Thoracic aorta (tissue), 2 donors: ENCODE results near the gene SLCO3A1. TPM values are rescaled to one million over a fixed set of nuclear protein-coding genes. Genes with fewer than 3 reads are reported as not detected.

Experiments
- ATAC-seq: fragments of 150-250 bp; one replicate; pipeline ENCODE4 v1.8.0; 2017; ENCODE audit warnings: low read depth; ENCODE audit not compliant: insufficient number of reproducible peaks, low FRiP score
- DNase-seq: peaks from one replicate; pipeline ENCODE4 v3.0.0-alpha.2; 2020; ENCODE audit warnings: low spot score
- H3K27ac ChIP-seq, 2 donors: fragments of 200-600 bp; sonication (generic); 1 replicate in 1 of 2; 2 replicates in 1 of 2; pipeline ENCODE4 v1.5.1; 2016; ENCODE audit warnings: mild to moderate bottlenecking in 2 of 2, moderate library complexity in 2 of 2
- H3K27me3 ChIP-seq: fragments of 200-600 bp; sonication (generic); replicated peaks from 2 replicates; pipeline ENCODE4 v1.6.0; 2016; ENCODE audit warnings: mild to moderate bottlenecking; ENCODE audit not compliant: insufficient read depth
- H3K36me3 ChIP-seq: fragments of 200-600 bp; sonication (generic); one replicate; pipeline ENCODE4 v1.5.1; 2016
- H3K4me1 ChIP-seq, 2 donors: fragments of 200-600 bp; sonication (generic); 1 replicate in 1 of 2; 2 replicates in 1 of 2; pipeline versions ENCODE4 v1.5.1 to v1.6.0; 2016; ENCODE audit warnings: low read depth in 2 of 2, mild to moderate bottlenecking in 1 of 2; ENCODE audit not compliant: control insufficient read depth in 1 of 2
- H3K4me3 ChIP-seq: fragments of 200-600 bp; sonication (generic); 2 replicates; pipeline ENCODE4 v1.5.1; 2016; ENCODE audit warnings: mild to moderate bottlenecking
- H3K9me3 ChIP-seq: fragments of 200-600 bp; sonication (generic); 2 replicates; pipeline ENCODE4 v1.5.1; 2016
- CTCF ChIP-seq: fragments of 200-600 bp; sonication (generic); IDR thresholded peaks from one replicate; pipeline ENCODE4 v1.5.1; 2019; ENCODE audit warnings: antibody characterized with exemption
- total RNA-seq, 2 donors: library from RNA; depleted of rRNA; stranded (reverse); fragments of >200 nt; gene quantifications; one replicate each; pipeline versions ENCODE4 v1.1.0 to v1.2.3, GENCODE V29; 2016

Gene SLCO3A1
- total RNA-seq, 2 donors from 2014 or later = 16.5 to 39.1 TPM

DNA sequence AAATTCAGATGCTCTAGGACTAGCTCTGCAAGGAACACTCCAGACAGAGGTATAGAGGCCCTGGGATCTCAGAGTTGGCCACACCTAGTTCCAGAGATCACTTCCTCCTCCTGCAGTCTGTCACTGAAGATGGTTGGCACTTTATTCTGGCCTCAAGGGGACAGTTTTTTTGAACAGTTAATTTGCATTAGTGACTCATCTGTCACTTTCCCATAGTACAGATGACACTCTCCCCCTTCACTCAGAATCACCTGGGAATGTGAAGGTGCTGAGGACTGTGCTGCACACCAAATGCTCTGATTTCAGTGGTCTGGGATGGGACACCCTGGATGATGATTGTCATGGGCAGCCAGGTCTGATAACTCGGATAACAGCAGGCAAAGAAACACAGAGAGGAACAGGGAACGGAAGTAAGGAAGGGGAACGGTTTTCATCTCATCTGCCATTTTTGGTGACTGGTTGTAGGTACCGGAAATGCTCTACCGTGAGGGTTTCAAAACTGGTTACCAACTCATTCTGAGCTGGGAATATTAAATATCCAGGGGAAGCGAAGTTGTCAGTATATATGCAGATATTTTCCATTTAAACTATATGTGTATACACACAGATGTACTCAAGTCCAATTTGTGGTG, 307.6 kb downstream of the SLCO3A1 start:
- no peak for TF ChIP-seq CTCF
- no peak overlapping the region for H3K4me3 ChIP-seq
- H3K9me3 ChIP-seq = no peaks in the 10 kb centered on the region

DNA sequence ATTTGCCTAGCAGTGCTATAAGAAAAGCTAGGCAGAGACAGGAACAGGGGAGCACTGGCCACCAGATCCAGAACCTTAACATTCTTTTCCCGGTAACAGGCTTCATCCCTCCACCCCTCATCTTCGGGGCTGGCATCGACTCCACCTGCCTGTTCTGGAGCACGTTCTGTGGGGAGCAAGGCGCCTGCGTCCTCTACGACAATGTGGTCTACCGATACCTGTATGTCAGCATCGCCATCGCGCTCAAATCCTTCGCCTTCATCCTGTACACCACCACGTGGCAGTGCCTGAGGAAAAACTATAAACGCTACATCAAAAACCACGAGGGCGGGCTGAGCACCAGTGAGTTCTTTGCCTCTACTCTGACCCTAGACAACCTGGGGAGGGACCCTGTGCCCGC, 309.1 kb downstream of the SLCO3A1 start:
- Histone ChIP-seq H3K4me1 (no peaks in the 10 kb centered on the region), H3K27ac (no peak overlapping the region), H3K27me3 (no peaks in the 10 kb centered on the region), H3K4me3 (no peak overlapping the region), H3K36me3 (no peaks in the 10 kb centered on the region), H3K9me3 (no peaks in the 10 kb centered on the region)
- ATAC-seq (no peak), DNase-seq (no peak)
- TF ChIP-seq CTCF = no peak

More for the DNA sequence above, 307.6 kb downstream of the SLCO3A1 start:
- no peak for ATAC-seq
- H3K27me3 ChIP-seq = no peaks in the 10 kb centered on the region
- H3K4me1 ChIP-seq = no peaks in the 10 kb centered on the region
- H3K27ac ChIP-seq = no peak overlapping the region
- DNase-seq = no peak
- no peaks in the 10 kb centered on the region for H3K36me3 ChIP-seq

DNA sequence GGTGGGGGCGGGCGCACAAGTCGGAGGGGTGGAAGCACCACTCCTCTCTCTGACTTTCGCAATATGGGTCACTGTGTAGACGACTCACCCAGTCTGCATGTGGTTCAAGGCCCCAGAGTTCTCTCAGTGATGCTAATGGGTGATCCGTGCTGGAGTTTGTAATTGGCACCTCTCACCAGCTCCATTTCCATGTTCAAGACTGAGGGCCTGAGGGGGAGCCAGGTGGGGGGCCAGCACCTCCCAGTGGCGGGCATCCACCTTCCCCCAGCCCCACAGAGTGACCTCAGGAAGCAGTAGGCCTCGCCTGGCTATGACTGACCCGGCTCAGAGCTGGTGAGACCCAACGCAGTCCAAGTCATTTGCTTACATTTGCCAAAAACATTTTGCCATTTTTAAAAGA, 310.1 kb downstream of the SLCO3A1 start:
- no peaks in the 10 kb centered on the region for H3K27me3 ChIP-seq
- no peak for ATAC-seq

GRCh38 chr15:92164327-92165000, 311.0 kb downstream of the SLCO3A1 start:
- DNase-seq (no peak), ATAC-seq (no peak)
- no peaks in the 10 kb centered on the region for H3K9me3 ChIP-seq
- no peak for TF ChIP-seq CTCF
- H3K27ac ChIP-seq = no peak overlapping the region
- no peaks in the 10 kb centered on the region for H3K27me3 ChIP-seq
- H3K36me3 ChIP-seq = no peaks in the 10 kb centered on the region
- no peaks in the 10 kb centered on the region for H3K4me1 ChIP-seq
- no peak overlapping the region for H3K4me3 ChIP-seq

More for the DNA sequence above, 310.1 kb downstream of the SLCO3A1 start:
- no peaks in the 10 kb centered on the region for H3K36me3 ChIP-seq
- no peak overlapping the region for H3K27ac ChIP-seq
- no peak overlapping the region for H3K4me3 ChIP-seq
- H3K4me1 ChIP-seq = no peaks in the 10 kb centered on the region
- DNase-seq = no peak
- TF ChIP-seq CTCF = no peak
- no peaks in the 10 kb centered on the region for H3K9me3 ChIP-seq

DNA sequence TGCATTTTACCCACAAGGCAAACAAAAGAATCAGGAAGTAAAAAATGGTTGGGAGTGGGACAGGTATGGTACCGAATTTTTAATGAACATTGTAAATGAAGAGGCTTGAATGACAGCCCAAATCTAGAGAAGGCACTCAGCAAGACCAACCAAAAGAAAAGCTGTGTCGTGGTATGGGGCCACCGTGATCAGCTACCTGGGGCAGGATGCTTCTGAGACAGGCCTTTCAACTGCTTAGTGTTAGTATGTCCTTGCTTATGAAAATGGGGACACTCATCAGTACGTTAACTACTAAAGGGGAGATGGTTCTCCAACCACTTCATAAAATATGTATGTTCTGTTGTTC, 311.5 kb downstream of the SLCO3A1 start:
- no peaks in the 10 kb centered on the region for H3K9me3 ChIP-seq
- H3K4me3 ChIP-seq = no peak overlapping the region
- ATAC-seq = no peak
- DNase-seq = no peak
- TF ChIP-seq CTCF = no peak
- no peaks in the 10 kb centered on the region for H3K4me1 ChIP-seq
- H3K27ac ChIP-seq = no peak overlapping the region
- H3K27me3 ChIP-seq = no peaks in the 10 kb centered on the region
- H3K36me3 ChIP-seq = no peaks in the 10 kb centered on the region
